OCI-LY3 (cell line): ENCODE results near the gene LRRC7.

Experiments used
- H2AFZ ChIP-seq: fragments of 200-600, 300-600 bp; shearing (Covaris generic); 2 replicates; pipeline ENCODE4 v1.6.0; 2014; ENCODE audit warnings: antibody characterized with exemption, low read depth, low read length
- H3K27ac ChIP-seq: fragments of 200-600, 300-600 bp; sonication (generic); 2 replicates; pipeline ENCODE4 v1.5.1; 2014; ENCODE audit warnings: mild to moderate bottlenecking, low read length, moderate library complexity, mixed read lengths
- H3K27me3 ChIP-seq: fragments of 200-600, 300-600 bp; sonication (generic); 2 replicates; pipeline ENCODE4 v1.6.1; 2014; ENCODE audit warnings: low read depth, low read length, mixed read lengths
- H3K36me3 ChIP-seq: fragments of 200-600, 300-600 bp; sonication (generic); replicated peaks from 2 replicates; pipeline ENCODE3; 2014; ENCODE audit warnings: low read depth, low read length, mixed read lengths
- H3K4me1 ChIP-seq: fragments of 300-600, 200-600 bp; sonication (generic); 2 replicates; pipeline ENCODE4 v1.6.1; 2014; ENCODE audit warnings: low read length, mixed read lengths
- H3K4me2 ChIP-seq: fragments of 200-600, 300-600 bp; sonication (generic); 2 replicates; pipeline ENCODE4 v1.6.1; 2014; ENCODE audit warnings: low read length, mixed read lengths
- H3K4me3 ChIP-seq: fragments of 300-600, 200-600 bp; sonication (generic); 2 replicates; pipeline ENCODE4 v1.5.1; 2014; ENCODE audit warnings: antibody characterized with exemption, mild to moderate bottlenecking, low read length, moderate library complexity
- H3K79me2 ChIP-seq: fragments of 300-600, 200-600 bp; shearing (Covaris generic); 2 replicates; pipeline ENCODE4 v1.6.1; 2014; ENCODE audit warnings: mild to moderate bottlenecking, low read length, mixed read lengths
- H3K9ac ChIP-seq: fragments of 300-600, 200-600 bp; shearing (Covaris generic); 2 replicates; pipeline ENCODE4 v1.6.0; 2014; ENCODE audit warnings: mild to moderate bottlenecking, low read length, moderate library complexity
- H3K9me3 ChIP-seq: fragments of 200-600, 300-600 bp; shearing (Covaris generic); 2 replicates; pipeline ENCODE4 v1.6.1; 2014; ENCODE audit warnings: low read length, mixed read lengths; ENCODE audit not compliant: insufficient read depth
- H4K20me1 ChIP-seq: fragments of 200-600, 300-600 bp; sonication (generic); 2 replicates; pipeline ENCODE4 v1.6.1; 2016; ENCODE audit warnings: low read length, mixed read lengths; ENCODE audit not compliant: insufficient read depth
- EZH2phosphoT487 ChIP-seq: fragments of 200-600 bp; shearing (Covaris generic); IDR thresholded peaks from 2 replicates; pipeline ENCODE4 v1.6.1; 2018; ENCODE audit warnings: antibody characterized with exemption, mixed run types, low read depth
- TF ChIP-seq, protein P1 (sequence below): fragments of 200-600, 300-600 bp; sonication (generic); IDR thresholded peaks from 2 replicates; pipeline ENCODE4 v1.5.1; 2014; ENCODE audit warnings: antibody characterized with exemption, low read length, low read depth

The LRRC7 gene

DNA sequence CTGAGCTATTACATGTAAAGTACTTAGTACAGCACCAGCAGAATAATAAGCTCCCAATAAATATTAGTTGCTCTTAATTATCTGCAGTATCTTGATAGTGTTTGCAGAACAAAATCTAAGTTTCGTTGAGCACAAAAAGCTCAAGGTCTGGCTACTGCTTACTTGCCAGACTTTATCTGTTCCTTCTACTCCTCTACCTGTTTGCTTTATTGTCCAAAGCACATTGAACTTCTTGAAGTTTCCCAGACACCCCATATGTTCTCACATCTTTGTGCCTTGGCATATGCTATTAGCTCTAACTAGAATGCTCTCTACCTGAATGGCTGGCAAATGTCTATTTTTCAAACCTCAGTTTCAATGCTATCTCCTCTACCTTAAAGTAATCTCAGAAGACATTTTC, 582.7 kb downstream of the LRRC7 start:
- no peaks in the 10 kb centered on the region for H3K9me3 ChIP-seq
- no peak overlapping the region for H3K27ac ChIP-seq
- H3K4me2 ChIP-seq, result no peak overlapping the region
- H3K36me3 ChIP-seq, result no peaks in the 10 kb centered on the region
- H3K4me3 ChIP-seq, result no peak overlapping the region
- no peaks in the 10 kb centered on the region for H3K27me3 ChIP-seq
- H4K20me1 ChIP-seq, result no peaks in the 10 kb centered on the region
- TF ChIP-seq, protein P1, sequence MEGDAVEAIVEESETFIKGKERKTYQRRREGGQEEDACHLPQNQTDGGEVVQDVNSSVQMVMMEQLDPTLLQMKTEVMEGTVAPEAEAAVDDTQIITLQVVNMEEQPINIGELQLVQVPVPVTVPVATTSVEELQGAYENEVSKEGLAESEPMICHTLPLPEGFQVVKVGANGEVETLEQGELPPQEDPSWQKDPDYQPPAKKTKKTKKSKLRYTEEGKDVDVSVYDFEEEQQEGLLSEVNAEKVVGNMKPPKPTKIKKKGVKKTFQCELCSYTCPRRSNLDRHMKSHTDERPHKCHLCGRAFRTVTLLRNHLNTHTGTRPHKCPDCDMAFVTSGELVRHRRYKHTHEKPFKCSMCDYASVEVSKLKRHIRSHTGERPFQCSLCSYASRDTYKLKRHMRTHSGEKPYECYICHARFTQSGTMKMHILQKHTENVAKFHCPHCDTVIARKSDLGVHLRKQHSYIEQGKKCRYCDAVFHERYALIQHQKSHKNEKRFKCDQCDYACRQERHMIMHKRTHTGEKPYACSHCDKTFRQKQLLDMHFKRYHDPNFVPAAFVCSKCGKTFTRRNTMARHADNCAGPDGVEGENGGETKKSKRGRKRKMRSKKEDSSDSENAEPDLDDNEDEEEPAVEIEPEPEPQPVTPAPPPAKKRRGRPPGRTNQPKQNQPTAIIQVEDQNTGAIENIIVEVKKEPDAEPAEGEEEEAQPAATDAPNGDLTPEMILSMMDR, result no peak
- TF ChIP-seq EZH2phosphoT487, result no peak
- no peak overlapping the region for H3K9ac ChIP-seq
- no peaks in the 10 kb centered on the region for H3K4me1 ChIP-seq
- H3K79me2 ChIP-seq, result no peaks in the 10 kb centered on the region
- H2AFZ ChIP-seq, result no peak overlapping the region

DNA sequence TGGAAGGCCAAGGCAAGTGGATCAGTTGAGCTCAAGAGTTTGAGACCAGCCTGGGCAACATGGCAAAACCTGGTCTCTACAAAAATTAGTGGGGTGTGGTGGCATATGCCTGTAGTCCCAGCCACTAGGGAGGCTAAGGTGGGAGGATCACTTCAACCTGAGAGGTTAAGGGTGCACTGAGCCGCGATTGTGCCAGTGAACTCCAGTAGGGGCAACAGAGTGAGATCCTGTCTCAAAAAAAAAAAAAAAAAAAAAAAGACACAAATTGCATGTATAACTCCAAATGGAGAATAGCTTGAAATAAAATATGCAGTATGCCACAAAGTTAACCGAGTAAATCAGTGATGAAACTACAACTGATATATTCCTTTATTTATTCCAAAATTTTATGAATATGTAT, 586.0 kb downstream of the LRRC7 start:
- H3K27ac ChIP-seq, result no peak overlapping the region
- no peaks in the 10 kb centered on the region for H3K79me2 ChIP-seq
- no peaks in the 10 kb centered on the region for H3K27me3 ChIP-seq
- no peak overlapping the region for H2AFZ ChIP-seq
- no peak overlapping the region for H3K4me2 ChIP-seq
- H4K20me1 ChIP-seq, result no peaks in the 10 kb centered on the region
- no peaks in the 10 kb centered on the region for H3K36me3 ChIP-seq
- TF ChIP-seq, protein P1, result no peak
- no peak for TF ChIP-seq EZH2phosphoT487
- H3K4me1 ChIP-seq, result no peaks in the 10 kb centered on the region
- no peak overlapping the region for H3K4me3 ChIP-seq
- H3K9ac ChIP-seq, result no peak overlapping the region
- H3K9me3 ChIP-seq, result no peaks in the 10 kb centered on the region

DNA sequence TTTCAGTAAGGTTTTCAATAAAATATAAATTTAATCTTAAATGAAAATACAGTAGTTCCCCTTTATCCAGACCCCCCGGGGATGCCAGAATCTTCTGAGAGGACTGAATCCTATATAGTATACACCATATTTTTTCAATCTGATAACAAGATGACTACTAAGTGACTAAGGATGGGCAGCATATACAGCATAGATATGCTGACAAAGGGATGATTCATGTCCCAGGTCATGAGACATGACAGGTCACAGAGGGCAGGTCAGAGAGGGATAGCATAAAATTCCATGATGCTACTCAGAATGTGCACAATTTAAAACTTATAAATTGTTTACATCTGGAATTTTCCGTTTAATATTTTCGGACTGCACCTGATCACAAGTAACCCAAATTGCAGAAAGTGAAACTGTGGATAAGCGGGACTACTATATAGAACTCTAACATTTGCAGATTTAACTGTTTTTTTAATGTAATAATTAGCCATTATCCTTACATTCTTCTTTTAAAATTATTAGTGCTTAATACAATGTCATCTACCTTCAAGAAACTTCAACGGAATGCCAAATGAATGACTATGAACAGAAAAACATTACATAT, 588.9 kb downstream of the LRRC7 start:
- no peak overlapping the region for H3K27ac ChIP-seq
- no peak overlapping the region for H3K9ac ChIP-seq
- no peak for TF ChIP-seq EZH2phosphoT487
- TF ChIP-seq, protein P1, result no peak
- H3K4me3 ChIP-seq, result no peak overlapping the region
- H3K27me3 ChIP-seq, result no peaks in the 10 kb centered on the region
- H3K4me1 ChIP-seq, result no peaks in the 10 kb centered on the region
- H3K79me2 ChIP-seq, result no peaks in the 10 kb centered on the region
- no peaks in the 10 kb centered on the region for H3K9me3 ChIP-seq
- H3K4me2 ChIP-seq, result no peak overlapping the region
- no peaks in the 10 kb centered on the region for H4K20me1 ChIP-seq
- no peak overlapping the region for H2AFZ ChIP-seq
- no peaks in the 10 kb centered on the region for H3K36me3 ChIP-seq

DNA sequence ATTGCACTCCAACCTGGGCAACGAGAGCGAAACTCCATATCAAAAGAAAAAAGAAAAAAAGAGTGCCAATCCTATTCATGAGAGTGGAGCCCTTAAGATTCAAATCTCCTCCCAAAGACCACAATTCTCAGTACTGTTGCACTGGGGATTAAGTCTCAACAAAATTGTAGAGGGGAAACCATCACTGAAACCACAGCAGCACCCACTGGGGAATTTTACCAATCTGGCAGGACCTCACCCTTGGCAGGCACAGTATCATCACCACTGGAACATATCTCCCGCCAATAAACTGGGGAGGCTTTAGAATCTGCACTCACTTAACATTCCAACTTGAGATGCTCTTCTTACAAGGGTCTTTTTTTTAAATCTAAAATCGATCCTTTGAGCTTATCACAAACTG, 596.6 kb downstream of the LRRC7 start:
- H3K4me1 ChIP-seq, result no peaks in the 10 kb centered on the region
- no peaks in the 10 kb centered on the region for H4K20me1 ChIP-seq
- H3K9me3 ChIP-seq, result no peaks in the 10 kb centered on the region
- no peak overlapping the region for H2AFZ ChIP-seq
- H3K9ac ChIP-seq, result no peak overlapping the region
- H3K4me2 ChIP-seq, result no peak overlapping the region
- no peaks in the 10 kb centered on the region for H3K36me3 ChIP-seq
- H3K27ac ChIP-seq, result no peak overlapping the region
- H3K79me2 ChIP-seq, result no peaks in the 10 kb centered on the region
- TF ChIP-seq, protein P1, result no peak
- TF ChIP-seq EZH2phosphoT487, result no peak
- H3K4me3 ChIP-seq, result no peak overlapping the region
- no peaks in the 10 kb centered on the region for H3K27me3 ChIP-seq
